Sigmoid colon (tissue), 7 donors: ENCODE measurements around the gene SETD3. TPM values are rescaled to one million over a fixed set of nuclear protein-coding genes. Genes with fewer than 3 reads are reported as not detected.

Experiments
- DNase-seq: peaks from one replicate; pipeline ENCODE4 v3.0.0-alpha.2; 2019
- H3K27ac ChIP-seq, 4 donors: fragments of 200-600 bp; sonication (generic); one replicate each; pipeline ENCODE4 v1.5.1; 2016 to 2019; ENCODE audit warnings: mild to moderate bottlenecking in 1 of 4
- H3K27me3 ChIP-seq, 3 donors: fragments of 200-600 bp; sonication (generic); one replicate each; pipeline ENCODE4 v1.5.1; 2019; ENCODE audit warnings: mild to moderate bottlenecking in 1 of 3
- H3K36me3 ChIP-seq, 4 donors: fragments of 200-600 bp; sonication (generic); one replicate each; pipeline ENCODE4 v1.5.1; 2016 to 2019
- H3K4me1 ChIP-seq, 4 donors: fragments of 200-600 bp; sonication (generic); one replicate each; pipeline ENCODE4 v1.5.1; 2017 to 2019
- H3K4me3 ChIP-seq, 4 donors: fragments of 200-600 bp; sonication (generic); one replicate each; pipeline ENCODE4 v1.5.1; 2017 to 2019; ENCODE audit warnings: mild to moderate bottlenecking in 2 of 4, moderate library complexity in 1 of 4
- H3K9me3 ChIP-seq, 4 donors: fragments of 200-600 bp in 3 of 4; sonication (generic) in 3 of 4; one replicate each; pipeline versions ENCODE4 v1.5.1 to v1.6.1; 2013 to 2019
- EP300 ChIP-seq, 4 donors: sonication (generic); formaldehyde crosslinking; IDR thresholded peaks; one replicate each; pipeline ENCODE4 v1.6.1; 2017; ENCODE audit warnings: antibody characterized with exemption in 4 of 4
- POLR2A ChIP-seq, 2 donors: fragments of 450-650 bp; IDR thresholded peaks; one replicate each; pipeline ENCODE4 v1.6.1; 2016; ENCODE audit warnings: antibody characterized with exemption in 2 of 2, mild to moderate bottlenecking in 2 of 2, moderate library complexity in 2 of 2
- POLR2AphosphoS5 ChIP-seq, 4 donors: sonication (generic); formaldehyde crosslinking; IDR thresholded peaks; one replicate each; pipeline ENCODE4 v1.6.1; 2017; ENCODE audit warnings: antibody characterized with exemption in 4 of 4
- whole genome bisulfite sequencing, 2 donors: extraction: QIAGEN DNeasy Blood & Tissue Kit; methylation state at CpG; one replicate each; pipeline ENCODE4 v1.1.7; 2013; 5-methylcytosine and 5-hydroxymethylcytosine counted together
- intact Hi-C: fragments of 100-400 bp; cut with DNase I; formaldehyde crosslinking; loops from one replicate; pipeline ENCODE4 v1.15.1; 2023
- polyA plus RNA-seq, 3 donors: library from polyadenylated mRNA; stranded (reverse); fragments of 200-250 nt; gene quantifications; one replicate each; pipeline ENCODE4 v1.2.3, GENCODE V29; 2013
- total RNA-seq, 4 donors: library from RNA; depleted of rRNA; stranded (reverse); fragments of >200 nt; gene quantifications; one replicate each; pipeline ENCODE4 v1.1.0, GENCODE V29; 2016
- TF ChIP-seq, protein P1 (sequence below), 4 experiments: fragments of 450-650 bp in 3 of 4; fragments of 200-600 bp in 1 of 4; IDR thresholded peaks; one replicate each; pipeline ENCODE4 v1.5.1; 2016 to 2019; ENCODE audit warnings: antibody characterized with exemption in 4 of 4, mild to moderate bottlenecking in 3 of 4, moderate library complexity in 2 of 4
- donor health status: healthy with polysubstance abuse.
- donor health status: Bipolar disorder and iron deficiency.
- donor health status: healthy.

Gene SETD3
- total and polyA plus RNA-seq, 7 donors, result 34.6 to 164 (median 130) TPM

GRCh38 chr14:99520571-99521081 is 40.0 kb upstream of the SETD3 start:
- H3K4me1 ChIP-seq, result peaks cover 0 to 66% (median 64%) of the 10 kb centered on the region in 4 donors

GRCh38 chr14:99519931-99520421 is 39.3 kb upstream of the SETD3 start:
- peak; percentile 63 for DNase-seq
- Histone ChIP-seq H3K27me3 (no peaks in the 10 kb centered on the region), H3K36me3 (peaks cover 0 to 9% (median 4%) of the 10 kb centered on the region in 4 donors), H3K27ac (peak overlapping the region in 3 of 4 donors; percentile 82 to 90 (median 85)), H3K4me1 (peaks cover 0 to 60% (median 57%) of the 10 kb centered on the region in 4 donors), H3K4me3 (no peak overlapping the region), H3K9me3 (no peaks in the 10 kb centered on the region)
- intact Hi-C loops, result loop anchor here (5.0 kb wide), 1 partner anchor 42 kb away; no protein-coding TSS in a partner anchor
- 89 to 91% methylated on average over 6 of the region's 6 CpGs for WGBS, 2 donors
- TF ChIP-seq POLR2AphosphoS5 (IDR thresholded peaks at IDR 0.05) (no peak), POLR2A (IDR thresholded peaks at IDR 0.05) (no peak), EP300 (IDR thresholded peaks at IDR 0.05) (no peak)
- TF ChIP-seq, protein P1, sequence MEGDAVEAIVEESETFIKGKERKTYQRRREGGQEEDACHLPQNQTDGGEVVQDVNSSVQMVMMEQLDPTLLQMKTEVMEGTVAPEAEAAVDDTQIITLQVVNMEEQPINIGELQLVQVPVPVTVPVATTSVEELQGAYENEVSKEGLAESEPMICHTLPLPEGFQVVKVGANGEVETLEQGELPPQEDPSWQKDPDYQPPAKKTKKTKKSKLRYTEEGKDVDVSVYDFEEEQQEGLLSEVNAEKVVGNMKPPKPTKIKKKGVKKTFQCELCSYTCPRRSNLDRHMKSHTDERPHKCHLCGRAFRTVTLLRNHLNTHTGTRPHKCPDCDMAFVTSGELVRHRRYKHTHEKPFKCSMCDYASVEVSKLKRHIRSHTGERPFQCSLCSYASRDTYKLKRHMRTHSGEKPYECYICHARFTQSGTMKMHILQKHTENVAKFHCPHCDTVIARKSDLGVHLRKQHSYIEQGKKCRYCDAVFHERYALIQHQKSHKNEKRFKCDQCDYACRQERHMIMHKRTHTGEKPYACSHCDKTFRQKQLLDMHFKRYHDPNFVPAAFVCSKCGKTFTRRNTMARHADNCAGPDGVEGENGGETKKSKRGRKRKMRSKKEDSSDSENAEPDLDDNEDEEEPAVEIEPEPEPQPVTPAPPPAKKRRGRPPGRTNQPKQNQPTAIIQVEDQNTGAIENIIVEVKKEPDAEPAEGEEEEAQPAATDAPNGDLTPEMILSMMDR (IDR thresholded peaks at IDR 0.05), result no peak

More at GRCh38 chr14:99520571-99521081, 40.0 kb upstream of the SETD3 start:
- peaks cover 0 to 2% (median under 1%) of the 10 kb centered on the region in 4 donors for H3K36me3 ChIP-seq
- H3K27ac ChIP-seq, result peak overlapping the region in 3 of 4 donors; percentile 82 to 90 (median 85)
- no peaks in the 10 kb centered on the region for H3K27me3 ChIP-seq
- WGBS, 2 donors, result 91 to 94% methylated on average over 11 of the region's 11 CpGs
- peak; percentile 56 for DNase-seq
- no peaks in the 10 kb centered on the region for H3K9me3 ChIP-seq
- TF ChIP-seq POLR2A (IDR thresholded peaks at IDR 0.05) (no peak), EP300 (IDR thresholded peaks at IDR 0.05) (no peak), POLR2AphosphoS5 (IDR thresholded peaks at IDR 0.05) (no peak)
- TF ChIP-seq, protein P1 (IDR thresholded peaks at IDR 0.05), result no peak
- intact Hi-C loops, result loop anchor here (5.0 kb wide), 1 partner anchor 42 kb away; no protein-coding TSS in a partner anchor
- no peak overlapping the region for H3K4me3 ChIP-seq

GRCh38 chr14:99519347-99519881 is 38.8 kb upstream of the SETD3 start:
- H3K27ac ChIP-seq, result peak overlapping the region in 3 of 4 donors; percentile 82 to 90 (median 85)
- 93 to 94% methylated on average over 8 of the region's 8 CpGs for WGBS, 2 donors
- no peak for DNase-seq

DNA sequence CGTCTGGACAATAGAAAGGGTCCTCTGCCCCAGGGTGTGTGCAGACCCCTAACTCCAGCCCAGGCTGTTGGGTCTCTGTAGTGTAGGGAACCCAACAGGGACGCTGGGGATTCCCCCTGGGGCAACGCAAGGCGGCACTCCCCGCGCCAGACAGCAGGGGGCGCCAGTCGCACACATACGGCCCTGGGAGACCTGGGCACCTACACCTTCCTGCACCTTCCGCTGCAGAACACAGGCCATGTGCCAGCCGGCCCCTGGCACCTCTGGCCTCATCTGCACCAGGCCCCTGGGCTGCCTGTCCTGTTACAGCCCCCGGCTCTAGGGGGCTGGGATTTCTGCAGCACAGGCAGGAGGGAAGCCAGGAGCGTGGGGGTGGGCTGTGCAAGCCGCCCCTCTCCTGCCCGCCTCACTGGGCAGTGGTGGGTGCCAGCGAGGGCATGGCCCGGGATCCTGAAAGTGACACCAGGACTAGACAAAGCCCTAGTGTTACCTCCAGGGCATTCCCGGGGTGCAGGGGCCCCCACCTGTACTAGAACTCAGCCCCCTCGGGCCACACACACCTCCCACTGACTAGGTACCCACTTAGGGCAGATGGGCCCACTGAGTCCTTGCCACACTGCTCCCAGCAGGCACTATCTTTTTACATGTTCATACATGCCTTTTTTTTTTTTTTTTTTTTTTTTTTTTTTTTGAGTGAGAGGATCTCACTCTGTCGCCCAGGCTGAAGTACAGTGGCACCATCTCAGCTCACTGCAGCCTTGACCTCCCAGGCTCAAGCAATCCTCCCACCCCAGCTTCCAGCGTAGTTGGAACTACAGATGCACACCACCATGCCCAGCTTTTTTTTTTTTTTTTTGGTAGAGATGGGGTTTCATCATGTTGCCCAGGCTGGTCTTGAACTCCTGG is 38.0 kb upstream of the SETD3 start:
- H3K27ac ChIP-seq, result peak overlapping the region in 3 of 4 donors; percentile 40 to 90 (median 45)
- WGBS, 2 donors, result 39 to 41% methylated on average over 21 of the region's 21 CpGs
- peaks cover 0 to 49% (median 46%) of the 10 kb centered on the region in 4 donors for H3K4me1 ChIP-seq
- H3K4me3 ChIP-seq, result no peak overlapping the region
- intact Hi-C loops, result loop anchor here (1.0 kb wide), 1 partner anchor 111 kb away; no protein-coding TSS in a partner anchor
- DNase-seq, result peak; percentile 87
- H3K27me3 ChIP-seq, result no peaks in the 10 kb centered on the region
- no peaks in the 10 kb centered on the region for H3K9me3 ChIP-seq
- TF ChIP-seq, protein P1 (IDR thresholded peaks at IDR 0.05), result peak; percentile 93 to 99 (median 97)
- peak in 1 of 4 donors; percentile 50 for TF ChIP-seq POLR2AphosphoS5 (IDR thresholded peaks at IDR 0.05)
- TF ChIP-seq POLR2A (IDR thresholded peaks at IDR 0.05), result no peak
- TF ChIP-seq EP300 (IDR thresholded peaks at IDR 0.05), result no peak
- peaks cover 7 to 21% (median 15%) of the 10 kb centered on the region in 4 donors for H3K36me3 ChIP-seq

More at GRCh38 chr14:99519347-99519881, 38.8 kb upstream of the SETD3 start:
- Histone ChIP-seq H3K4me1 (peaks cover 0 to 54% (median 52%) of the 10 kb centered on the region in 4 donors), H3K4me3 (no peak overlapping the region), H3K9me3 (no peaks in the 10 kb centered on the region), H3K36me3 (peaks cover 2 to 14% (median 9%) of the 10 kb centered on the region in 4 donors), H3K27me3 (no peaks in the 10 kb centered on the region)
- intact Hi-C loops, result no loop called here
- TF ChIP-seq POLR2A (IDR thresholded peaks at IDR 0.05), result no peak
- TF ChIP-seq POLR2AphosphoS5 (IDR thresholded peaks at IDR 0.05), result no peak
- no peak for TF ChIP-seq EP300 (IDR thresholded peaks at IDR 0.05)
- TF ChIP-seq, protein P1 (IDR thresholded peaks at IDR 0.05), result no peak
